Measurements from ENCODE around the gene PHF11. TPM values are rescaled to one million over a fixed set of nuclear protein-coding genes. Genes with fewer than 3 reads are reported as not detected.
A peak's percentile ranks its signal among the peaks of the same experiment; 100 is the strongest.
"Not testable (repeated sequence)": the region's sequence is repeated elsewhere in the genome, so short reads cannot be mapped to it uniquely, and the experiment has no call there.

Gene PHF11
- total RNA-seq, result 11.7 TPM

DNA sequence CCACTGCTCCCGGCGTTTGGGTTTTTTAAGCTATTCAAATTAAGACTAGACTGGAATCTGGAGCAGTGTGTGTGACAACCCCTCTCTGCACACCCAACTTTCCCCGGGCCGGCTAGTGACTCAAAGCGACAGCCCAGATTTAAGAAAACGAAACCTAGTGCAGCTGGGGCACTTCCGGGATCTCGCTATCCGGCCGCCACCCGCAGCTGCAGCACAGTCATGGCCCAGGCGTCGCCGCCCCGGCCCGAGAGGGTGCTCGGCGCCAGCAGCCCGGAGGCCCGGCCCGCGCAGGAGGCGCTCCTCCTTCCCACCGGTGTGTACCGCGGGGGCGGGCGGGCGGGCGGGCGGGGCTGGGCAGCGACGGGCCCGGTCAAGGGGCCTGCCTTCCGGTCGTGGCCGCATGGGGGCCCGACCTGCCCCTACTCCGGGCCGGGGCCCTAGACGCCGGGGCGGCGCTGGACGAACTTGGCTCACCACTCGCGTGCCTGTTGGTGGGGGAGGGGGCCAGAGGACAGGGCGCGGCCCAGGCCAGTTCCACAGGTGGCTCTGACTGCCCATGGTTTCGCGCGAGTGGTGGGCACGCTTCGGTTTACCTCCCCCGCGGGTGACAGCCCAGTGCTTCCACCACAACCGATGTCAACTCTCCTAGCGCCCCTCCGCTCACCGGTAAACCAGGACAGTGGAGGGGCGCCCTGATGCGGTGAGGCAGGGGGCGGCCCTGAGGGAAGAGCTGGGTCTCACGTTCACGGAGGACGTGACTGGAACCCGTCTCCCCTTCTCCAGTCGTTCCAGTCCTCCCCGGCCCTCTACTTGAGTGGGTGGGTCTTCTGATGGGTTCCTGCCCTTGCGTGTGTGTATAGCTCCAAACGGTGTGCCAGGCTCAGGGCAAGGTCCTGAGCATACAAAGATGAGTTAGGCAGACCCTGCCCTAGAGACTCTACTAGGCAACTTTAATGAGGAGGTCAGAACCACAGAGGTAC lies at the start of gene PHF11:
TSS of gene PHF11 (plus strand) at position 171 of the 980 bp plus-strand sequence. CDS start at position 220, 49 bp downstream.
- DNase-seq (ENCODE audit: low spot score) (peak; percentile 85), ATAC-seq (peak; percentile 87)

DNA sequence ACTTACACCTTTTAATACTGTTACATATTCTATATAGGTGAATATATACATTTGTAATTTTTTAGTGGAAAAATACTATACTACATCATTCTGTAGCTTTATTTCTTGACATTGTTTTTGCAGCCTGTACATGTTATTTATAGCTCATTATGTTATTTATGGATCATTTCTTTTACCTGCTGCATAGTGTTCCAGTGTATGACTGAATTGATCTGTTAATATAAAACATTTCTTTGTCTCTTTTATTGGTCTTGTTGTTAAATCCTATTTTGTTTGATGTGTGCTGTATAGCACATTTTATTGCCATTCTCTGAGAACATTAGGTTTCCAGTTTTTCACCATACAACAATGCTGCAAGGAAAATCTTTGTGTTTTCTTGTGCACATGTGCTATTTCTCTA lies 49.3 kb upstream of the PHF11 start:
- DNase-seq (ENCODE audit: low spot score) (no peak), ATAC-seq (no peak)

DNA sequence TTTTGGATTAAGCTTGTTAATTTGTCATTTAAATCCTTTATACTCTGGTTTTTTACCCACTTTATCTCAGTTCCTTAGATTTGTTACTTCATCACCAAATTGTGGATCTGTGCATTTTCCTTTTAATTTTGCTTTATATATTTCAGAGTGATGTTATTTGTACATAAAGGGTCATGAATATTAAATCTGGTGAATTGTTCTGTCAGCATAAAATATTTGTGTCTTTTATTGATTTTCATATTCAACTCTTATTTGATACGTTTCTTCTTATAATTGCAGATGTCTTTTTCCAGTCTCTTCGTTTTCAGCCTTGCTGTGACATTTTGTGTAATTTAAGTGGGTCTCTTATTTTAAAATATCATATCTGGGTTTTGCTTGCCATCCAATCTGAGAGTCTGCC lies 47.0 kb upstream of the PHF11 start:
- no peak for ATAC-seq

DNA sequence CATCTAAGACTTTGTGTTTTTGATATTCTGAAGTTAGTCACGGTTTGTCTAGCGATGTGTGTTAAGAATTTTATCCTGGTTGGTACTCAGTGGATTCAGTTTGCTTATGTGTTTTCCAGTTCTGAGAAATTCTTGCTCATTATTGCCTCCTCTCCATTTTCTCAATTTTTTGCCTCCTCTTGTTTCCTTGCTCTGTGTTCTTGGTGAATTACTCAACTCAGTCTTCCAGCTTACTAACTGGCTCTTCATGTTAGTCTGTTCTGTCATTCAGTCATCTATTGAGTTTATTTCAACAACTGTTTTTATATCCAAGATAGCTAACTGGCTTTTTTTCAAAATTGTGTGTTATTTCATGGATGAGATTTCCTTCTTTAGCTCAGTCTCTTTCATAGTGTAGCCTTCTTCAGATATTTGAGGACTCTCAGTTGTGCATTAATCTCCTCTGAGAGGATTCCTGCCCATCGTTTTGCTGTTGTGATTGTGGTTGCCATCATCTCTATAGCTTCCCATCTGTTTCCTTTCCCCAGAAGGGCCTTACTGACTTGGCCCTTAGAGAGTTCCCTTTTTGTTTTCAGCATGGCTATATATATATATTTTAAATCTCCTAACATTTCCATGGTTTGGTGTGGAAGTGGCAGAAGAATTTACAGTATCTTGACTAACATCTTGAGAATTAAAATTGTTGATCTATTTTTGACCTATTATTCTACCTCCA lies 45.5 kb upstream of the PHF11 start:
- DNase-seq (ENCODE audit: low spot score) (no peak), ATAC-seq (no peak)

More for the DNA sequence above, 47.0 kb upstream of the PHF11 start:
- no peak for DNase-seq (ENCODE audit: low spot score)

DNA sequence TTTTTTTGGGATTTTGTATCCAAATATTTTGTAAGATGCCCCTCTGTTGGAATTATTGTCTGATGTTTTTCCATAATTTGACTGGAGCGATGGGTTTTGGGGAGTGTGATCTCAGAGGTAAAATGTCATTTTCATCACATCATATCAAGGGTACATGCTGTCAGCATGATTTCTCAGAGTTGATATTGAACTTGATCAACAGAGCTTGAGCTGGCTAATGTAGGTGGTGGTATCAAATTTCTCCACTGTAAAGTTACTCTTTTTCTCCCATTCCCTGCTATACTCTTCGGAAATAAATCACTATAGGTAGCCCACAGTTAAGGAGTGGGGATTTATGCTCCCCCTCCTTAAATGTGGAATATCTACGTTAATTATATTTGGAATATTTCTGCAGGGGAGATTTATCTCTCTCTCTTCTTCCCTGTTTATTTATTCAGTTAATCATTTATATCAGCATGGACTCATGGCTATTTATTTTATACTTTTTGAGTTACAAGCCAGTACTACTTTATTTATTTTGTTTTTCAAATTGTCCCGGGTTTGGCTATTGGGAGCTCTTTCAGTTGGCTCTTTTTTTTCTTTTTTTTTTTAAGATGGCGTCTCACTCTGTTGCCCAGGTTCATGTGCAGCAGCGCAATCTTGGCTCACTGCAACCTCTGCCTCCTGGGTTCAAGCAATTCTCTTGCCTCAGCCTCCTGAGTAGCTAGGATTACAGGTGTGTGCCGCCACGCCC lies 42.9 kb upstream of the PHF11 start:
- DNase-seq (ENCODE audit: low spot score) (no peak), ATAC-seq (peak; percentile 78)

DNA sequence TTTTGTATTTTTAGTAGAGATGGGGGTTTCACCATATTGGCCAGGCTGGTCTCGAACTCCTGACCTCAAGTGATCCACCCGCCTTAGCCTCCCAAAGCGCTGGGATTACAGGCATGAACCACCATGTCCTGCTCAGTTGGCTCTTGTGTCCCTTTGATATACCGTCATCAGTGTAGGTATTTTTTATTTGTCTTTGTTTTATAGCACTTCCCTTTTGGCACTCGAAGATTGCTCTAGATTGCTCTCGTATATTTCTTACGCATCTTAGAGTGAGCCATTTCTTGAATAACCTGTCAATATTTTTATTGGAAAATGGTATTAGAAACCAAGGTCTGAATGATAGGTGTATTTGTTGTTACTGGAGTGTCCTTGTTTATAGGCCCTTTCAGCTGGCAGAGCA lies 42.3 kb upstream of the PHF11 start:
- ATAC-seq (no peak), DNase-seq (ENCODE audit: low spot score) (no peak)

DNA sequence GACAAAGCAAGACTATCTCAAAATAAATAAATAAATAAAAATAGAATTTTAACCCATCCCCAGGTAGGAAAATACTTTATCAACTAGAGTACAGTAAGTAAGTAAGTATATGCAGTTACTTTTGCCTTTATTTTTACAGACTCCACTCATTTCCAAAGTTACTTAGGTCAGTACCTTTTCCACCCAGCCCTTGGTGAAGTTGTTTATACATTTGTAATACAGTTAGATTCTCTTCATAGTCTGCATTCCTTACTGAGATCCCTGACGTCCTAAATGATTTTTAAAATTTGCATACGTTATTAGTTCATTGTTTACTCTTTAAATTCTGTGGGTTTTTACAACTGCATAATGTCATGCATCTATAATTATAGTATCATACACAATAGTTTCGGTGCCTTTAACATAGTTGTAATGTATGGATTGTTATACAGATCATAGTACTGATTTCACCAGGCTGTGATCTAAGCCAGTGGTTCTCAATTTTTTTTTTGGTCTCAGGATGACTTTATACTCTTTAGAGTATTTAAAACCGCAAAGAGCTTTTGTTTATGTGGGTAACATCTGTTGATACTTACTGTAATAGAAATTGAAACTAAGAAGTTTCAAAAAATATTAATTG lies 41.3 kb upstream of the PHF11 start:
- ATAC-seq, result no peak

DNA sequence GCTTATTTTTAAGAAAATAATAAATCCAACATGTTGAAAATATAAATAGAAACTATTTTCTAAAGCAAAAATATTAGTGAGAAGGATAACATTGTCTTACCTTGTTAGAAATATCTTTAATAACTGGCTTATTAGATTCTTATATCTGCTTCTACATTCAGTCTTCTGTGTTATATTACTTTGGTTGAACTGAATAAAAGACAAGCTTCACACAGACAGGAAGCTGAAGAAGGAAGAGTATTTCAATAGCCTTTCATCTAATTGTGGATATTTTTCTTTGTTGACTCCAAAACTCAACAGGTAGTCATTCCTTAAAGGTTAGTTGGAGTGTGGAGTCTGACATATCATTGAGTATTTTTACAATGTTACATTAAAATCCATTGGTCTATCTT lies 40.8 kb upstream of the PHF11 start:
- ATAC-seq, result no peak
- DNase-seq (ENCODE audit: low spot score), result no peak

More for the DNA sequence above, 41.3 kb upstream of the PHF11 start:
- no peak for DNase-seq (ENCODE audit: low spot score)

DNA sequence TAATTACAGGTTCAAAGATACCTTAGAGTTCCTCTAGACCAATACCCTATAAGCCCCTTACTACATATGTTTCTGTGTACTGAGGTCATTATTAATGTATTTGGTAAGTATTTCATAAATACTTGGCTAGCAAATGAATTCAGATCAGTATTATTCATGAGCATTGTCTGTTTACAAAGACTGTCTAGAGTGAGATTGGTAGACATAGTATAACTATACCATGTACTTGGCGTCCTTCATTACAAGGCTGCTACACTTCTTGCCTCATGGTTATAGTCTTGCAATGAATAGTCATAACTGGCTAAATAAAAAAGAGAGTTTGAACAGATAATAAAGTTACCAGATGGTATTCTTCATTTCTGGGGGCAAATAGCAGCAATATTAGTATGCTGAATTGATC lies 39.6 kb upstream of the PHF11 start:
- ATAC-seq, result no peak
- no peak for DNase-seq (ENCODE audit: low spot score)

DNA sequence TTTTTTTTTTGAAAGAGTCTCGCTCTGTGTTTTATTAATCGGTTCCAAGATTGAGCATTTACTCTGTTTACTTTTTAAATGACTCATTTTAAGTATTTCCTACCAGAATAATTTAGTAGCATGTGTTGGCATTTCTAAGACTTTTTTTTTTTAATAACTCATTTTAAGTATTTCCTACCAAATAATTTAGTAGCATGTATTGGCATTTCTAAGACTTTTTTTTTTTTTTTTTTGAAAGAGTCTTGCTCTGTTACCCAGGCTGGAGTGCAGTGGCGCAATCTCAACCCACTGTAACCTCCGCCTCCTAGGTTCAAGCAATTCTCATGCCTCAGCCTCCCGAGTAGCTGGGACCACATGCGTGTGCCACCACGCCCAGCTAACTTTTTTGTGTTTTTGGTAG lies 38.5 kb upstream of the PHF11 start:
- ATAC-seq (no peak), DNase-seq (ENCODE audit: low spot score) (no peak)

DNA sequence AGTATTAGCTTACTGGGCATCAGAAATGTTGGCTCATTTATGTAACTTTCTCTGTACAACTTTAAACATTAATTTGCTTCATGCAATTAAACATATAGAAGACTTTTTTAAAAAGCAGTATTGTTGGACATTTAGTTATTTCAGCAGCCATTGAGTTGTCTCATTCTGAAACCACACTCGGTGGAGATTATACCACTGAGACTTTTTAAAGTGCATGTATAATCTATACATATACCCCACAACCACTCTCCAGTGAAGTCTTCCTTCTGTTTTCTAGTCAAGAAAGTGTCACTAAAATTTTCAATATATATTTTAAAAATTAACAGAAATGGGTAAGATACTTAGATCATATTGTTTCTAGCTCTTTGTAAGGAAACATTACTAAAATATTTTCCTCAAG lies 36.2 kb upstream of the PHF11 start:
- DNase-seq (ENCODE audit: low spot score), result no peak

DNA sequence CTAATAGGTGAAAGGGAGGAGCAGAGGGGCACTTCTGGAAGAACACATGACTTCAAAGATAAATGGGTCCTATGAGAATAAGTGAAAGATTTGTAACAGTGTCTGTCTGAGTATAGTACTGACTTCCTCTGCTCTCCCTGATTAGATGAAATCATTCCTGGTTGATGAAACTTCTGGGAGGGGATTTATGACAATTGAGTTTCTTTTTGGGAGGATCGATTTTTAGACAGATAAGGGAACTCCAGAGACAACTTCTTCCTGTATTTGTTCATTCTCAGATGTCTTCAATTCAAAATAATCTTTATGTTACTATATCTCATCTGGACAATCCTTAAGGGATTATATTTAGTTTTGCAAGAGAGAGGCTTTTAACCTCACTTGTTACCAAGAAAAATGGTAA lies 31.7 kb upstream of the PHF11 start:
- ATAC-seq (no peak), DNase-seq (ENCODE audit: low spot score) (no peak)

More for the DNA sequence above, 36.2 kb upstream of the PHF11 start:
- no peak for ATAC-seq

DNA sequence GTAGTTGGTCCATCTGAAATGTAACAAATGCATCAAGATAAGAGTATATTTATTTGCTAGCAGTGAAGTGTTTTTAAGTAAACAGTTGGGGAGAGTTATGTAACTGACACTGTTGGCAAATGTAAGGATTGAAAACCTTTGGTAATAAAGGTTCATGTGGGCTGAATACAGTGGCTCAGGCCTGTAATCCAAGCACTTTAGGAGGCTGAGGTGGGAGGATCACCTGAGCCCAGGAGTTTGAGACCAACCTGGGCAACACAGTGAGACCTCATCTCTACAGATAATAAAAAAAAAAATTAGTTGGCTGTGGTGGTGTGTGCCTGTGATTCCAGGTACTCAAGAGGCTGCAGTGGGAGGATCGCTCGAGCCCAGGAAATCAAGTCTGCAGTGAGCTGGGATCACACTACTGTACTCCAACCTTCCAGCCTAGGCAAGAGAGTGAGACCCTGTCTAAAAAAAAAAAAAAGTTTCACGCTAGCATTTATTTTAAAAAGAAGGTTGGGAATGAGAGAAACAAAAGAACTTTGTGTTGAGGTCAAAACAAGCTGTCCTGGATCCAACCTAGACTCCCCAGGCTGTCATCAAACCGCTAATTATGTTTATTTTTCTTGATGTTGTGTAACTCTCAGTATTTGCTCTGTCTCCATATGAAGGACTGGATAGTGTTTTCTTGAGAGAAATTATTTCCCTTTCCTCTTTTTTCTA lies 31.0 kb upstream of the PHF11 start:
- DNase-seq (ENCODE audit: low spot score) (no peak), ATAC-seq (peak; percentile 75)

DNA sequence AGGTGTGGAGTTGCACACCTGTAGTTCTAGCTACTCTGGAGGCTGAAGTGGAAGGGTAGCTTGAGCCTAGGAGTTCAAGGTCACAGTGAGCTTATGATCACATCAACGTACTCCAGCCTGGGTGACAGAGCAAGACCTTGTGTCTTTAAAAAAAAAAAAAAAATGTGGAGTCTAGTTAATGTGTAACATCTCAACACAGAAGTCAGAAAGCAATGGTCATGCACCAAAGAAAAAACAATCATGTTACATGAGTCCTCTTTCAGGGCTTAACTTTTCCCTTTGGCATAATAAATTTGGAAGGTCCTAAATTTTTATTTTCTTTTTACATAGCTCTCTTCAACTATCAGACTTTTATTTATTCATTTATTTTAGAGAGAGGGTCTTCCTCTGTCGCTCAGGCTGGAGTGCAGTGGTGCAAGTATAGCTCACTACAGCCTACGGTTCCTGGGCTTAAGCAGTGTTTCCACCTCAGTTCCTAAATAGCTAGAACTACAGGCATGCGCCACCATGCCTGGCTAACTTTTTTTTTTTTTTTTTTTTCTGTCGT lies 29.4 kb upstream of the PHF11 start:
- ATAC-seq, result peak; percentile 84
- no peak for DNase-seq (ENCODE audit: low spot score)

DNA sequence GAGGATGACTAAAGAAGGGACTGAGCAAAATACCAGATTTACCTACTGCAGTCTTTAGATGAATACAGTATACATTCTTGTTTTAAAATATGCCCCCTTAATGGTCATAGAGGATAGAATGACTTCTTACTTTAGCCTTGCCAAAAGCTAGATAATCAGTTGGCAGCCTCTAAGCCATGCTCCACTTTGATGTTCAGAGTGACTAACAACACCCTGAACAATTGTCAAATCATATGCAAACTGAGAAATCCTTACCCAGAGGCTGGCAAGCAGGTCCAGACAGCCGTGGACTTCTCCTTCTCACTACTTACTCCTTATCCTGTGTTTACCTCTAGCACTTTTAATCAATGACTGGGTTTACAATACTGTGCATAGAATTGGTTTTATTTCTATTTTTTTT lies 23.6 kb upstream of the PHF11 start:
- DNase-seq (ENCODE audit: low spot score) (no peak), ATAC-seq (no peak)

DNA sequence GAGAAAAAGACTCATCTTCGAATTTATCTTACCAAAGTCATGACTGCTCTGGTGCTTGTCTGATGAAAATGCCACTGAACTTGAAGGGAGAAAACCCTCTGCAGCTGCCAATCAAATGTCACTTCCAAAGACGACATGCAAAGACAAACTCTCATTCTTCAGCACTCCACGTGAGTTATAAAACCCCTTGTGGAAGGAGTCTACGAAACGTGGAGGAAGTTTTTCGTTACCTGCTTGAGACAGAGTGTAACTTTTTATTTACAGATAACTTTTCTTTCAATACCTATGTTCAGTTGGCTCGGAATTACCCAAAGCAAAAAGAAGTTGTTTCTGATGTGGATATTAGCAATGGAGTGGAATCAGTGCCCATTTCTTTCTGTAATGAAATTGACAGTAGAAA lies 19.2 kb upstream of the PHF11 start:
- ATAC-seq (no peak), DNase-seq (ENCODE audit: low spot score) (no peak)

DNA sequence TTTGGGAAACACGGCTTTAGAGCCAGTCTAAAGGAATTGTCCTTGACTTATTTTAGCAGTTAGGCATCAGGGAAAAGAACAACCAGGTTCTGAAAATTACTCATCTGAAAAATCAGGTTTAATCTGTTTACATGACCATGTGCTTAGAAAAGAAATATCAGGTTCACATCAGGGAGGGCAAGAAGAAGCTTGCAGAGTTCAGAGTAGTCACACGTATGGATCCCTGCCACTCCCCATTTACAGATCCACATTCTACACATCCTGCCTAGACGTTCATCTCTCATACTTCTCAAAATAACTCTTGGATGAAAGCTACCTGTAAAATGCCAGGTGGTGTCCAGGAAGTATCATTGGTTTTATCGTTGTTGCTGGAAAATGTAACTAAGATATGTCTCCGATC lies 14.0 kb upstream of the PHF11 start:
- no peak for ATAC-seq

DNA sequence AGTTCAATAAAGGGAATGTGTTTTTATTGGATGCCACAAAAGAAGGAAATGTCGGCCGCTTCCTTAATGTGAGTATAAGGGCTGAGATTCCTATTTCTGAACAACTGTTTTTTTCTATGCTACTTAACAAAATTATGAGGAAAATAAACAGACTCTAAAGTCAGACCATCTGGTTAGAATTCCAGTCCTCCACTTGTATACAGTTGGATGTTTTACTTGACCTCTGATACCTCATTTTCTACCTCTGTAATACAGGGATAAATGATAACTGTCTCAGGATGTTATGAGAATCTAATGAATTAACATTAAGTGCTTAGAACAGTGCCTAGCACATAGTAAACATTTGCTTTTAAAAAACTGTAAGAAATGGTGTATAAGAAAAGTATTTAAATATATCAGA lies 7.2 kb upstream of the PHF11 start:
- DNase-seq (ENCODE audit: low spot score) (no peak), ATAC-seq (no peak)

More for the DNA sequence above, 14.0 kb upstream of the PHF11 start:
- no peak for DNase-seq (ENCODE audit: low spot score)

DNA sequence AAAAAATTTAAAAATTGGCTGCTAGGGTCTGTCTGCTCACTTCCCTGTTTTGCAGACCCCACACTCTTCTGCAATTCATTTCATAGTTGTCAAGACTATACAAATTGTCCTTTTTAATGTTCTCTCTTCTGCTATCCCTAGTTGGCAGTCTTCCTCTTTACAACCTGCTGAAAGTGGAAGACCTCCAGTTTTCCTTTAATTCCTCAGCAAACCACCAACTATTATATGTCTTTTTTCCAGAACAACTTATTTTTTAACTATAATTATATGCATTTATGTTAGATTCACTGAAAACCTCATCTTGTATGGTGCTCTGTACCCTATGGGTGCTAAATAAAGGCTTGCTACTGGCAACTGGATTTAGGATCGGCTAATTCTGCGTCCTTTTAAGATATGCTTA lies 1.1 kb upstream of the PHF11 start:
- DNase-seq (ENCODE audit: low spot score), result no peak

DNA sequence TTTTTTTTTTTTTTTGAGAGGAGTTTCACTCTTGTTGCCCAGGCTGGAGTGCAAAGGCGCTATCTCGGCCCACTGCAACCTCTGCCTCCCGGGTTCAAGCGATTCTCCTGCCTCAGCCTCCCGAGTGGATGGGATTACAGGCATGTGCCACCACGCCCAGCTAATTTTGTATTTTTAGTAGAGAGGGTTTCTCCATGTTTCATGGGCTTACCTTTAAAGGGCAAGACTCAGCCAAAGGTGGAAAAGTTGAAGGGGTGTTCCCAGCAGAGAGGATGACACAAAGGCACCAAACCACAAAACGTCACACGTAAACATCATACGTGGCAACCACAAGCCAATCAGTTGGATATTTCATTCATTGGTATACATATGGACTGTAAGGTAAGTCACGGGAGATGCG lies 1.1 kb downstream of the PHF11 start:
- DNase-seq (ENCODE audit: low spot score), result not testable (repeated sequence)

More for the DNA sequence above, 1.1 kb upstream of the PHF11 start:
- ATAC-seq, result no peak

More for the DNA sequence above, 1.1 kb downstream of the PHF11 start:
- not testable (repeated sequence) for ATAC-seq

All from left lobe of liver (tissue), 2 donors.